Retina (tissue), 1 donor: ENCODE data around the gene TRIM62.
A peak's percentile ranks its signal among the peaks of the same experiment; 100 is the strongest.
"Not testable (repeated sequence)": the region's sequence is repeated elsewhere in the genome, so short reads cannot be mapped to it uniquely, and the experiment has no call there.

Experiments used
- DNase-seq: peaks from one replicate; pipeline ENCODE4 v3.0.0-alpha.2; 2016

TRIM62 gene

GRCh38 chr1:33130297-33130696 lies 51.5 kb downstream of the TRIM62 start:
- no peak for DNase-seq

- no peak for DNase-seq
These were observed 53.1 kb downstream of the TRIM62 start for GRCh38 chr1:33128781-33129180.

GRCh38 chr1:33127001-33127823 lies 54.6 kb downstream of the TRIM62 start:
- peak; percentile 95 for DNase-seq

- DNase-seq, result no peak
These were observed 55.3 kb downstream of the TRIM62 start for GRCh38 chr1:33126411-33127000.

- DNase-seq, result not testable (repeated sequence)
These were observed 57.2 kb downstream of the TRIM62 start for GRCh38 chr1:33124647-33125046.

GRCh38 chr1:33123266-33123665 lies 58.6 kb downstream of the TRIM62 start:
- DNase-seq, result no peak

- DNase-seq, result no peak
These were observed 59.2 kb downstream of the TRIM62 start for GRCh38 chr1:33122483-33123178.

- no peak for DNase-seq
These were observed 60.1 kb downstream of the TRIM62 start for GRCh38 chr1:33121728-33122127.

GRCh38 chr1:33120436-33121231 lies 61.2 kb downstream of the TRIM62 start:
- no peak for DNase-seq

GRCh38 chr1:33119532-33120217 lies 62.2 kb downstream of the TRIM62 start:
- no peak for DNase-seq

- DNase-seq, result no peak
These were observed 62.8 kb downstream of the TRIM62 start for GRCh38 chr1:33119050-33119449.

GRCh38 chr1:33118274-33118673 lies 63.6 kb downstream of the TRIM62 start:
- no peak for DNase-seq

- no peak for DNase-seq
These were observed 64.3 kb downstream of the TRIM62 start for GRCh38 chr1:33117440-33118085.

GRCh38 chr1:33111965-33112364 lies 69.9 kb downstream of the TRIM62 start:
- DNase-seq, result no peak

- DNase-seq, result no peak
These were observed 71.4 kb downstream of the TRIM62 start for GRCh38 chr1:33110477-33110876.

- not testable (repeated sequence) for DNase-seq
These were observed 81.8 kb downstream of the TRIM62 start for GRCh38 chr1:33100119-33100415.

GRCh38 chr1:33099290-33100118 lies 82.3 kb downstream of the TRIM62 start:
- no peak for DNase-seq

- no peak for DNase-seq
These were observed 83.5 kb downstream of the TRIM62 start for GRCh38 chr1:33098371-33098770.

GRCh38 chr1:33097762-33098161 lies 84.1 kb downstream of the TRIM62 start:
- DNase-seq, result no peak

GRCh38 chr1:33097137-33097611 lies 84.7 kb downstream of the TRIM62 start:
- no peak for DNase-seq
